RKO (cell line): ENCODE results near the gene ZNF638.
A peak's percentile ranks its signal among the peaks of the same experiment; 100 is the strongest.
"Not testable (repeated sequence)": the region's sequence is repeated elsewhere in the genome, so short reads cannot be mapped to it uniquely, and the experiment has no call there.

ENCODE experiments used
- DNase-seq: peaks from one replicate; pipeline ENCODE4 v3.0.0-alpha.2; 2016; ENCODE audit warnings: low spot score

Gene ZNF638, protein sequence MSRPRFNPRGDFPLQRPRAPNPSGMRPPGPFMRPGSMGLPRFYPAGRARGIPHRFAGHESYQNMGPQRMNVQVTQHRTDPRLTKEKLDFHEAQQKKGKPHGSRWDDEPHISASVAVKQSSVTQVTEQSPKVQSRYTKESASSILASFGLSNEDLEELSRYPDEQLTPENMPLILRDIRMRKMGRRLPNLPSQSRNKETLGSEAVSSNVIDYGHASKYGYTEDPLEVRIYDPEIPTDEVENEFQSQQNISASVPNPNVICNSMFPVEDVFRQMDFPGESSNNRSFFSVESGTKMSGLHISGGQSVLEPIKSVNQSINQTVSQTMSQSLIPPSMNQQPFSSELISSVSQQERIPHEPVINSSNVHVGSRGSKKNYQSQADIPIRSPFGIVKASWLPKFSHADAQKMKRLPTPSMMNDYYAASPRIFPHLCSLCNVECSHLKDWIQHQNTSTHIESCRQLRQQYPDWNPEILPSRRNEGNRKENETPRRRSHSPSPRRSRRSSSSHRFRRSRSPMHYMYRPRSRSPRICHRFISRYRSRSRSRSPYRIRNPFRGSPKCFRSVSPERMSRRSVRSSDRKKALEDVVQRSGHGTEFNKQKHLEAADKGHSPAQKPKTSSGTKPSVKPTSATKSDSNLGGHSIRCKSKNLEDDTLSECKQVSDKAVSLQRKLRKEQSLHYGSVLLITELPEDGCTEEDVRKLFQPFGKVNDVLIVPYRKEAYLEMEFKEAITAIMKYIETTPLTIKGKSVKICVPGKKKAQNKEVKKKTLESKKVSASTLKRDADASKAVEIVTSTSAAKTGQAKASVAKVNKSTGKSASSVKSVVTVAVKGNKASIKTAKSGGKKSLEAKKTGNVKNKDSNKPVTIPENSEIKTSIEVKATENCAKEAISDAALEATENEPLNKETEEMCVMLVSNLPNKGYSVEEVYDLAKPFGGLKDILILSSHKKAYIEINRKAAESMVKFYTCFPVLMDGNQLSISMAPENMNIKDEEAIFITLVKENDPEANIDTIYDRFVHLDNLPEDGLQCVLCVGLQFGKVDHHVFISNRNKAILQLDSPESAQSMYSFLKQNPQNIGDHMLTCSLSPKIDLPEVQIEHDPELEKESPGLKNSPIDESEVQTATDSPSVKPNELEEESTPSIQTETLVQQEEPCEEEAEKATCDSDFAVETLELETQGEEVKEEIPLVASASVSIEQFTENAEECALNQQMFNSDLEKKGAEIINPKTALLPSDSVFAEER (N-terminal part only)

GRCh38 chr2:71331581-71332434 lies at the start of gene ZNF638:
TSS of gene ZNF638 (plus strand) at chr2:71331782. CDS start at chr2:71348955, 17,173 bp downstream.
- DNase-seq: peak; percentile 93

- DNase-seq: peak; percentile 26
These were observed 49.6 kb upstream of the ZNF638 start for GRCh38 chr2:71281950-71282349.

- peak; percentile 20 for DNase-seq
These were observed 49.1 kb upstream of the ZNF638 start for GRCh38 chr2:71282493-71282892.

- no peak for DNase-seq
These were observed 48.5 kb upstream of the ZNF638 start for GRCh38 chr2:71283131-71283530.

- no peak for DNase-seq
These were observed 45.9 kb upstream of the ZNF638 start for GRCh38 chr2:71285706-71286105.

DNA sequence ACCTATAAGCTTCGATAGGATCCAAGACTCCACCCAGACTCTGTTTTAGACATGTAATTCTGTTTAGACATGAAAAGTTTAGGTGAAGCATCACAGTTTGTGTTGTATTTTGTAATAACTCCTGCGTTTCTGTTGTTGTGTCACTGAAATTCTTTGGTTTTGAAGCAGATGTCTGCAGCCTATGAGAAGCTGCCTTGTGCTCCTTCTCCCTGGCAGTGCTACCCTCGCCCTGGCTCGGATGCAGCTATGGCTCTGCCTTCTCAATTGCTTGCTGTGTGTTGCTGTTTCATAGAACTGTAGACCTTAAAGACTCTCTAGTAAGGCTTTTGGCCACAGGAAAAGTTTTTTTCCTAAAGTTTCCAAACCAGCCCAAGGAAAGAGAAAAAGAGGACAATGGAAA lies 40.2 kb upstream of the ZNF638 start:
- DNase-seq: no peak

GRCh38 chr2:71292159-71292558 lies 39.4 kb upstream of the ZNF638 start:
- no peak for DNase-seq

- no peak for DNase-seq
These were observed 32.7 kb upstream of the ZNF638 start for GRCh38 chr2:71298914-71299313.

DNA sequence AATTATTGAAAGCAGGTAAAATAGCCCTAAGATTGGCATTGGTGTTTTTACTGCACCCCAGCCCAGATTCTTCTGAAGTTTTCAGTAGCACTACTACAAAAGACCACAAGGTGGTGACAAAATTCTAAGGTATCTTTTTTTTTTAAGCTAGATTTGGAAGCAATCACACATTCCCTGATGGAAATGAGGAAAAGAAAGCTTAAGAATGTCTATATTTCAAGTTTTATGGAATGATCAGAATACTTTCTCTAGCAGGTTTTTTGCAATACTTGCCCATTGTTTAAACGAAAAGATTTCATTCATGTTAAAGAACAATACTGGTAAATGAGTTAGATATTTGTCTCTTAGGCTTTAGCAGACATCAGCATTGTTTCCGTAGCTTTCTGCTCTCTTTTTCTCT lies 32.1 kb upstream of the ZNF638 start:
- DNase-seq: peak; percentile 46

DNA sequence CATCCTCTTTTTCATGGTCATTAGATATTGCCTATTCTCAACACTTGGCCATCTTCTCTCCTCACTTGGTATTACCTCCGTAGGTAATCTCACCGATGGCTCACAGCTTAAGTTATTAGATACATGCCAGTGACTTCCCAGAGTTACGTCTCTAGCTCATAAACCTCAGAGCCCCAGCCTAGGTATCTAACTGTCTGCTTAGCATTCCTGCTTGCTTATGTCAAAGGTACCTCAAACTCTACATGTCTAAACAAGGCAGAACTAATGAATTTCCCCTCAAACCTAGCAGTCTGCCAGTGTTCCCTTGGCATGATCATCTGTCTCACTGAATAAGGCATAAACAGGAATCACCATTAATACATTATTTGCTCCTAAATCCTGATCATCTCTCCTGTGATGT lies 27.7 kb upstream of the ZNF638 start:
- no peak for DNase-seq

GRCh38 chr2:71306762-71307161 lies 24.8 kb upstream of the ZNF638 start:
- DNase-seq: no peak

DNA sequence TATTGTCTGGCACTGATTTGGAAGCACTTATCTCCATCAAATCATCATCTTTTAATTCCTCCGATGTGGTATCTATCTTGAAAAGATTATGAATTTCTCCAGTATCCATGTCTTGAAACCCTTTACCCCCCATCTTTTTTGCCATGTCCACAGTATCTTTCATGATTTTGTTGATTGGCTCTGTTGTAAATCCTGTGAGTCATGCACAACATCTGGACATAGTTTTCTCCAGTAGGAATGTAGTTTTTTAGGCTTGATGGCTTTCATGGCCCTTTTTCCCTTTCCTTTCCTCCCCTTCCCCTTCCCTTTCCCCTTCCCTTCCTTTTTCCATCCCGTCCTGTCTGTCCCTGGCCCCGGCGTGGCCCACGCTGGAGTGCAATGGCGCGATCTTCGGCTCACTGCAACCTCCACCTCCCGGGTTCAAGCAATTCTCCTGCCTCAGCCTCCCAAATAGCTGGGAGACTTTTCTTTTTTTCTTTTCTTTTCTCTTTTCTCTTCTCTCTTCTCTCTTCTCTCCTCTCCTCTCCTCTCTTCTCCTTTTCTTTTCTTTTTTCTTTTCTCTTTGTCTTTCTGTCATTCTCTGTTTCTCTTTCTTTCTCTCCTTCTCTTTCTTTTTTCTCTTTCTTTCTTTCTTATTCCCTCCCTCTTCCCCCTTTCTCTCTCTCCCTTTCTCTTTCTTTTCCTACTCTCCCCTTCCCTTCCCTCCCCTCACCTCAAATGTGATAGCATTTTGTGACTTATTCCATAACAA lies 18.4 kb upstream of the ZNF638 start:
- no peak for DNase-seq

- DNase-seq: no peak
These were observed 14.5 kb upstream of the ZNF638 start for GRCh38 chr2:71317060-71317459.

DNA sequence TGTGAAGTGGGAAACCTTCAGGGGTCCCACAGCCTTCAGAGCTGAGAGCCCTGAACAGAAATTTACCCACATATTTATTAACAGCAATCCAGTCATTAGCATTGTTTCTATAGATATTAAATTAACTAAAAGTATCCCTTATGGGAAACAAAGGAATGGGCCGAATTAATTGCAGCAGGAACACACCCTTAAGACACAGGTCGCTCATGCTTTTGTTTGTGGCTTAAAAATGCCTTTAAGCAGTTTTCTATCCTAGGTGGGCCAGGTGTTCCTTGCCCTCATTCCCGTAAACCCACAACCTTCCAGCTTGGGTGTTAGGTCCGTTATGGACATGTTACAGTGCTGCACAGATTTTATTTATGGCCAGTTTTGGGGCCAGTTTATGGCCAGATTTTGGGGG lies 13.7 kb upstream of the ZNF638 start:
- not testable (repeated sequence) for DNase-seq

DNA sequence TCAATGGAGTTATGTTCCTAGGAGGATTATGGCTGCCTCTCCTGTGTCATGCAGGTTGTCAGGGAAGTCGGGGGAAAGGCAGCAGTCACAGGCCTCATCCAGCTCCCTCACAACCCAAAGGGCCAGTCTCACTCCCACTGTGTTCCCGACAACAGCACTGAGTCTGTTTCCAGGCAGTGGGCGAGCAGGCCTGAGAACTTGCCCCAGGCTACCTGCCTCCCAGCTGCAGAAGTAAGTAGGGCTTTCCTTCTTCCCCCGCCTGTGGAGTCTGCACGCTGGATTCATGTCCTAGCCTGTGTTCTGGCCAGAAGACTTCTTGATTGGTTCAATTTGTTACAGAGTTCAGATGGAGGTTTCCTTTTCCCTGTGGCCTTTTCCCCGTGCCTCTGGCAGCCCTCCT lies 8.2 kb upstream of the ZNF638 start:
- no peak for DNase-seq

- DNase-seq: no peak
These were observed 4.6 kb upstream of the ZNF638 start for GRCh38 chr2:71326968-71327367.

GRCh38 chr2:71327916-71328315 lies 3.7 kb upstream of the ZNF638 start:
- no peak for DNase-seq

DNA sequence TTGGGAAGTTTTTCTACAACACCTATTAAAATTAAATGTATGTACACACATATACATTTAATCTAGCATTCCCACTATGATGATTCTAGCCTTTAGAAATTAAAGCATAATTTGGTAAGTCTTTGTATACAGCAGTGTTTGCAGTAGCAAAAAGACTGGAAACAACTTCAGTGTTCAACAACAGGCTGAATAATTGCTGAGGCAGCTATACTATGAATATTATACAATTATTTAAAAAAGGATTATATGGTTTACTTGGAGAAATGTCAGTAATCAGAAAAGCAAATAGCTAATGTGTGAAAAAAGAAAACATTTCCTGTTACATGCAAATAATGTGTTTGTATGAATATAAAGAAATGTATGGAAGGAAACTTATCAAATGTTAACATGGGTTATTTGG lies 1.4 kb upstream of the ZNF638 start:
- DNase-seq: no peak

- DNase-seq: no peak
These were observed 824 bp upstream of the ZNF638 start for GRCh38 chr2:71330585-71331330.

GRCh38 chr2:71331331-71331580 lies 326 bp upstream of the ZNF638 start:
- DNase-seq: not testable (repeated sequence)
